Dermis blood vessel endothelial cell (primary cell): ENCODE results near the gene MYDGF. TPM values are rescaled to one million over a fixed set of nuclear protein-coding genes. Genes with fewer than 3 reads are reported as not detected.
"Not testable (repeated sequence)": the region's sequence is repeated elsewhere in the genome, so short reads cannot be mapped to it uniquely, and the experiment has no call there.

Source experiments
- DNase-seq: peaks from one replicate; pipeline ENCODE4 v3.0.0; 2010
- total RNA-seq: library from RNA; depleted of rRNA; stranded (reverse); fragments of >200 nt; gene quantifications from 2 replicates; pipeline ENCODE4 v1.2.3, GENCODE V29; 2014

Gene MYDGF
- 140 and 183 TPM in 2 replicates for total RNA-seq

DNA sequence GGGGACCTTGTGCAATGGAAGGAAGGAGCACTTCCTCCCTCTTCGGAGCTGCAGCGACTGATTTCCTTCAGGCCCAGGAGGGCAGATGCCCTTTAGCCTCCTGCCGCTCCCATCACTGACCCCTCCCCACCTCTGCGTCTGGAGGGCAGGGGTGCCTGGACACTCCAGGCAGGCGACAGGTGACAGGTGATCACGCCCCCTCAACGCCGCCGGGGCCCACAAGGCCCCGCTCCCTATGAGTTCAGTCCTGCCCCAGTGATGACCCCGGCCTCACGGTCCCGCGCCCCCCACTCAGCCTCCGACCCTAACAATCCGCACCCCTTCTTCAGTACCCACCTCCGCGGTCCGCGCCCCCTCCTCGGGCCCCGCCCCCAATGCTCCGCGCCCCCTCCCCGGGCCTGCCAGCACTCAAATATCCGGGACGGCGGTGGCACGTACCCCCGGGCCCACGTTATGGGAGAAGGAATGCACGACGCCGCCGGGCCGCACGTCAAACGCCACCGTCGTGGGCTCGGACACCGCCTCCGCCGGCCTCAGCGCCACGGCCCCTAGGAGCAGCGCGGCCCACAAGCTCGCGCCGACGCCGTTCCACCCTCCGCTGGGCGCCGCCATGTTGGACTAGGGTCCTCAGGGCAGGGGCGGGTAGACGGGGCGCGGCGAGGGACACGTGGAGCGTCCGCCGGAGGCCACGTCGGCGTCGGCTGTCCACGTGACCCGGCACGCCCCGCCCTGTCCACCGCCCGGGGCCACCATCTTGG lies at the start of gene MYDGF:
TSS of gene MYDGF (minus strand) at position 620 of the 758 bp plus-strand sequence. CDS start at position 612, 8 bp downstream.
- DNase-seq = peak; percentile 95

DNA sequence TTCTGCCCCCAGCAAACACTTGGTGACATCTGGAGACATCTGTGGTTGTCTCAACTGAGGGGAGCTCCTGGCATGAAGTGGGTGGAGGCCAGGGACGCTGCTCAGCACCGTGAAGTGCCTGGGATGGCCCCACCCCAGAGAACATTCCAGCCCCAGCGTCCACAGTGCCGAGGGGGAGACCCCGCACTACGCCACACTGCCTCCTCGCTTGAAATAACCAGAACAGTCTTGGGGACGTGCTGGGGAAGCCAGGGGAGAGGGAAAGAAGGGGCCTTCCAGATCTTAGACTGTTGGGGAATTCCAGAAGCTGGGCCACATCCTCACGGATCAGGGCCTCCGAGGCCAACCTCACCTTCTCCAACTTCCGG lies 49.3 kb upstream of the MYDGF start:
- no peak for DNase-seq

DNA sequence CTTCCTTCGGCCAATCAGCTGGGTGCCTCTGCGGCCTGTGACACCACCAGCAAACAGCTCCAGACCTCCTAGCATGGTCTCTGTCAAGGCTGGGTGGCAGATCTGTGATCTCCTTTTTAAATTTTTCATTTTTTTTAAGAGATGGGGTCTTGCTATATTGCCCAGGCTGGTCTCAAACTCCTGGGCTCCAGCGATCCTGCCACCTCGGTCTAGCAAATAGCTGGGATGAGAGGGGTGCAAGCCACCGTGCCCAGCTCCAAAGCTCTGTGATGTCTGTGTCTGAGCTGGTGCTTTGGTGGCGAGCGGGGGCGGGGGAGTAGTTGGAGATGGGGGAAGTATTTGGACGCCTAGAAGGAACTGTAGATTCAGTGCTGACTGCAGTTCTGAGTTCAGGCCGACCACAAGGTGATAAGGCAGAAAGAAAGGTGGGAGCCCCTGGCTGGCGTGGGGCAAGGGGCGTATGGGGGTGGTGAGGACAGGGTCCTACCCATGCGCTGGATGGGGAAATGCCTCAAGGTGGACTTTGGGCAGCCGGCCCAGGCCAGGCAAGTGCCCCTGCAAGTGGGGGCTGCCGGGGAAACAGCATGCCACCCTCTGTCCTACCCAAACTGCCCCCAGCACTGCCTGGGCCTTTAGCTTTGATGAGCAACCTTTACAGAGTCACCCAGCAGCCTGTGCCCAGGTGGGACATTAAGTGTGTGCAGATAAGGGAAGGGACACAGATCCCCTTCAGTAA lies 48.0 kb upstream of the MYDGF start:
- DNase-seq = no peak

DNA sequence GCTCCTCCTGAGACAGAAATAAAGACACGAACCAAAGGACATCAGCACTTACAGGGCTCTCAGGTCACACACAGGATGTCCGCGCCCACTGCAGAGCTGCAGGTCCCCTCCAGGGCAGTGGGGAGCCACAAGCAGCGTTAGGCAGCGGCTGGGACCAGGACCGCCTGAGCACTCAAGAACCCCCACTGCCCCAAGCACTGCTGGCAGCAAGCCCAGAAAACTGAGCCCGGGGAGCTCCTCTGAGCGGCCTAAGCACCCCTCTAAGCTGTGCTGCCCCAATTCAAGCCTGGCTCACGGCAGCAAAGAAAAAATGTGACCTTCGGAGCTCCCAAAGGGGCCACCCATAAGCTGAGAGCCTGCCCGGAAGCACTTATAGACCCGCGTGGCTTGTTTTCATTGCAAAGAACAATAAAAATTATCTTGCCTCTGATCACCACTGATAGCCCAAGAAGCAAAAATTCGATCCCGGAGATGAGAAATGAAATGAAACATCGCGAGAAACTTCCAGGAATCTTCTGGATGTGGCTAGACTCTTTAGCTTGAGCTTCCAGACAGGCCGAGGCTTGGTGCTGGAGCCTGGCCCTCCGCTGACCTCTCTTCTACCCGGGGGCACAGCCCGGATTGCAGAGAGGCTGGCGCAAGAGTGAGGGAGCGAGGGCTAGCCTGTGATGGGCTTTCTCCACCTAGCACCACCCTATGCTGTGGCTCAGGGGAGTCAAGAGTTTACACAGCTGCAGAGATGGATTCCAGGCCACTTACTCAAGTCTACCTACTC lies 47.2 kb upstream of the MYDGF start:
- peak; percentile 43 for DNase-seq

DNA sequence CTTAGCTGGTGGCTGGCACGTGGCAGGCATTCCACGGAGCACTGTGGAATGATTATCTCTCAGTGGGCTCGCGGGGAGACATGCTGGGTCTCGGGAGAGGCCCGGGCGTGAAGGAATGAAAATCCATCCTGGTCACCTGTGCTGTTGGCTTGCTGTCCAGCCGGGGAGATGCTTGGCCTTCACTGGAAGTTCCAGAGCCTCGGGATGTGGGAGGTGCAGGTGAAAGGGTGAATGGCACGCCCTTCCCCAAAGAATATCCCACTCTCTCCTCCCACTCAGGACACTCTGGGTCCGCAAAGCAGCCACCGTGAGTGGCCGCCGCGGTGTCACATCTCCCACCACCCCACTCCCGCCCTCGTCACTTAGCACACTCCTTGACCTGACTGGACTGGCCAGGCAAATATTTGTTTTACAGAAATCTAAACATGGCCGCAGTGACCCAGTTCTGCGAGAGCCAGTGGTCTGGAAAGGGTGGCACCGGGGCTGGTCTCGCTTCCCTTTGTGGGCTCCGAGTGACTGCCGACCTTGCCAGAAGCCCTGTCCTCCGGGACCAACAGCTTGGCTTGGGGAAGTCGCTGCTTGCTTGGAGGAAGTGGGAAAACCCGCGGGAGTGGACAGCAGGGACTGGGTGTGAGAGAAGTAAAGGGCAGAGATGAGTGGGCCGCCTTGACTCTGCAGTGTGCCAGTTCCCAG lies 45.5 kb upstream of the MYDGF start:
- DNase-seq = no peak

DNA sequence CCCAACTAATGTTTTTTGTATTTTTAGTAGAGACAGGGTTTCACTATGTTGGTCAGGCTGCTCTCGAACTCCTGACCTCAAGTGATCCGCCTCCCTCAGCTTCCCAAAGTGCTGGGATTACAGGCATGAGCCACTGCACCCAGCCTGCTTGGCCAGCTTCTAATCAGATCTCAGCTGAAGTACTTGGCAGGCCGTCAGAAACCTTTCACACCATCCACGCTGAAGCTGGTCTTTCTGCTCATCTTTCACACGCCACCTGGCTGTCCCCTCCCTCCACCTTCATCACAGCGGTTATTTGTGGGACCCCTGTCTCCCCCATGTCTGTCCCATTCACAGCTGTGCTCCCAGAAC lies 45.0 kb upstream of the MYDGF start:
- not testable (repeated sequence) for DNase-seq

DNA sequence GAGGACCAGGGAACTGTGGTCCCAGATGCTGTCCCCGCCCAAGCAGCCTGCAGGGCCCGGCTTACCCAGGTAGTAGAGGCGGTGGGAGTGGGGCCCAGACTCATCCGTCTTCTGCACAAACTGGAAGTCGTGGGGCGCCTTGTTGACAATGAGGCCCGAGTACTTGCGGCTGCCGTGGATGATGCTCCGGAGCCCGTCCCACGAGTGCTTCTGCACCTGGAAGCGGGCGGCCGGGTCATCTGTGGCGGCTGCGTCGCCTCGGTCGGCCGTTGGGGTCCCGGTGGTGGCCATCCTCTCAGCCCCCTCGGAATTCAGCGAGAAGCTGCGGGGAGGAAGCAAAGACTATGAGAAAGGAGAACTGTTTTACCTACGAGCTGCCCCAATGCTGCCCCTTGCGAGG lies 43.9 kb upstream of the MYDGF start:
- no peak for DNase-seq

DNA sequence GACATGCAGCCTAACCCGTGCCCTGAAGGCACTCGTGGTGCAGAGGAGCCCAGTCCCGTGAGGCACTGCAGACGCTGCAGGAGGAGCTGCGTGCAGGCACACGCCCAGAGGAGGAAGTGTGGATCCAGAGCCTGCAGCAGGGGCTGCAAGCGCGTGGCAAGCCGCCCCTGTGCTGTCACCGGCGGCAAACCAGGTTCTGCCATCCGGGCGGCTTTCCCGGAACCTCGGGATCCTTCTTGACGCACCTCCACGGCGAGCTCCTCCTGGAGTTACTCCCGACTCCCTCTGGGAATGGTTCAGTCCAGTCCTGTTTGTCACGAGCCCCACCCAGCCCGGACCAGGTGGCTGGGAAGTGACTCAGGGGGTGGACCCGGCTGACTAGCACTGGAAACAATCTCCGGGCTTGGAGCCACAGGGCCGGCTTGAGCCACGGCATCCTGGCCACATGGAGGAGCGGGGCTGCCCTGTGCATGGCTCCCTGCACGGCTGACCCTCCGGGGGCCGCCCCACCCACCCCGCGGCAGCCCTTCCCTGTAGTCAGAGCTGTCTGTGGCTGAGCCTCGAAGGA lies 43.3 kb upstream of the MYDGF start:
- peak; percentile 98 for DNase-seq

DNA sequence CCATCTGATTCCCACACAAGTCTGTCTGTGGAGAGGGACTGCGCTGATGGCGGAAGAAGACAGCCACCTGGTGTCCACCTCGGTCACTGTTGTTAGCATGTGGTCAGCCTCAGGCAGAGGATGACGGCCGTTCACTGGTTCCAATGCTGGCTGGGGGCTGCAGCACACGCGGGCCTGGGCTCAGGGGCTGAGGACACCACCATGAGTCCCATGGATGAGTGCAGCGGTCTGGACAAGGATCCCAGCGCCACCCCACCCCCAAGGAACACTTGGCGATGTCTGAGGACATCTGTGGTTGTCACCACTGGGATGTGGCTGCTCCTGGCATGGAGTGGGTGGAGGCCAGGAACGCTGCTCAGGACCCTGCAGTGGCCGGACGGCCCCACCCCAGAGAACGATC lies 42.6 kb upstream of the MYDGF start:
- no peak for DNase-seq

DNA sequence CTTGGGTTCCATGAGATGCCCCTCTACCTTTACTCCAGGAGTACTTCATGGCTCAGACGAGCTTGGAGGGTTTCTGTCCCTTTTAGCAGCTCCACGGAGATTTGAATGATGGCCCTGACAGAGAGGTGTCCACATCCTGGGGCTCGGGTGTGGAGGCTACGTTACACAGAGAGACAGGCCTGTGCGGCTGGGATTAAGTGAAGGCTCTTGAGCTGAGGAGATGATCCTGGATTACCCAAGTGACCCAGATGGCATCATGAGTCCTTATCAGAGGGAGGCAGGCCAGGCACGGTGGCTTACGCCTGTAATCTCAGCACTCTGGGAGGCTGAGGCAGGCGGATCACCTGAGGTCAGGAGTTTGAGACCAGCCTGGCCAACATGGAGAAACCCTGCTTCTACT lies 41.1 kb upstream of the MYDGF start:
- no peak for DNase-seq

DNA sequence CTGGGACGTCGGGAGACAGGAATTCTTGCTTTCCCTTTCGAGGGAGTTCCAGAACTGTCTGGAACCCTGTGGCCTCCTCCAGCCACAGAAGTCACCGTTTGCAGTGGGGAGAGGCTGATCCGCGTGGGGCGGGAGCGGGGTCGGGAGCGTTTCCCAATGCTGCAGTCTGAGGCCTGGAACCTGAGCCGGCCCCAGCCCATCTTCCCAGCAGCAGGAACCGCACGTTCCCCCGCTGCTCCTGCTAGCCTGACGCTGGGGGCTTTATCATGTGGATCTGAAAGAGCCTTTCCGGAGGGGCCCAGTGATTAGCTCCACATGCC lies 40.1 kb upstream of the MYDGF start:
- no peak for DNase-seq

DNA sequence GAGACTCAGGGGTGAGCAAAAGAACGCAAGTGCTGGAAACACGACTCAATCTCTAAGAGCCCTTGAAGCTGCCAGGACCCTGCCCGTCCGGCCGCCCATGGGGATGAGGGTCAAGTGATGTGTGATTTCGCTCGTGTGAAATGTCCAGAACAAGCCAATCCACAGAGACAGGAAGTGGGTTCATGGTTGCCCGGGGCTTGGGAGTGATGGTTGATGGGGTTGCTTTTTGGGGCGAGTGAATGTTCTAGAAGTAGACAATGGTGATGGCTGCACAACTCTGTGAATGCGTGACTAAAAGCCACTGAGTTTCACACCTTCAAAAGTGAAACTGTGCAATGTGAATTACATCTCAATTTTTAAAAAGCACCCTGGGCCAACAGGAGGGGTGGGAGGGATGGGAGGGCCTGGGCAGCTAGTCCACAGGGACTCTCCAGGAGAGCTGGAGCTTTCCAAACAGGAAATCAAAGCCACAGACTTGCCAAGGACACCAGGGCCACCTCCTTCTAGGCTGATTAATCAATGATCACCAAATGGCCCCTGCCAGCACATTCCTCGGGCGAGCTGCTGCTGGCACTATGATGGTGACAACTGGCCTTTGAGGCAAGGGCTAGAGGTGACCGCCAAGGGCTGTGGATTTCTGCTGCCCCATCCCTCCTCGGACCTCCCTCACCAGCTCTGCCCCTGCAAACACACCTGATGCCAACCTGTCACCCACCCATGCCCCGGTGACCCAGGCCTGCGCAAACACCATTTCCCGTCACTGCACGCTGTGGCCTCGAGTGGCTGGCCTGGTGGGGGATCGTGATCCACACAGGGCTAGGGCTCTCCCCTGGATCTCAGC lies 39.5 kb upstream of the MYDGF start:
- no peak for DNase-seq

DNA sequence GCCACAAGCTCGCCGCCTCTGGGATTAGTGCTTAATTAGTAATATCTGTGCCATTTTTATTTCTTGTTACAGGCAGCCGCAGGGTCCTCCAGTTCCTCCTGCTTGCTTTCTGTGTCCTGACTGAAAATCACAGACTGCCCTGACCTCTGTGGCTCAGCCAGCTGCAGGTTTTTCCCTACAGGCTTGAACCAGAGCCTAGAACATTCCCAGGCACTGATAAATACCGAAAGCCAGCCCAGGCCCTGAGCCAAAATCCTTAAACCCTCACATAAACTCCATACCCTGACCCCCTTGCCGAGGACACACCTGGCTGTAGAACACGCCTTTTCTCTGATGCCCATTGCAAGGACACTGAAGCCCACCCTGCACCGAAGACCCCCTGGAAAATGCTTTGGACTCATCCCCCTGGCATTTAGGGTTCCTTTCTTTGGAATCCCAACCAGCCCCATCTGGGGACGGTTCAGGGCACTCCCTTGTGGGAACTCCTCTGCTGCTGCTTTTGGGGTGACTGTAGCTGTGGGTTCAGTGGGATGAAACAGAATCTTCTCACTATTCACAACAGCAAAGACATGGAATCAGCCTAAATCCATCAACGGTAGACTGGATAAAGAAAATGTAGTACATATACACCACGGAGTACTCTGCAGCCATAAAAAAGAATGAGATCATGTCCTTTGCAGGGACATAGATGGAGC lies 38.0 kb upstream of the MYDGF start:
- no peak for DNase-seq

DNA sequence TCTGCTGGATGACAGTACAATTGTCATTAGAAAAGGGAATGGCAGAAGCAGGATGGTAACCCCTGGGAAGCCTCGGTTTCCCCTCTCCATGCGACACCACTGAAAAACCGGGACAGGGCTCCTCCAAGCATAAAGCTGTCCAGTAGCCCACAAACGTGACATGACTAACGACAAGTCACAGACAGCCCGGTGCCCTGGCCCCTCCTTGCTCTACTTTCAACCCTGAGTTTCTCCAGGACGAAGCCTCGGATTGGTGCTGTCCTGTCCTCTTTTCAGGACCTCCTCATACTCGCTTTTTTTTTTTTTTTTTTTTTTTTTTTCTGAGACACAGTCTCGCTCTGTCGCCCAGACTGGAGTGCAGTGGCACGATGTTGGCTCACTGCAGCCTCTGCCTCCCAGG lies 37.2 kb upstream of the MYDGF start:
- DNase-seq = no peak

DNA sequence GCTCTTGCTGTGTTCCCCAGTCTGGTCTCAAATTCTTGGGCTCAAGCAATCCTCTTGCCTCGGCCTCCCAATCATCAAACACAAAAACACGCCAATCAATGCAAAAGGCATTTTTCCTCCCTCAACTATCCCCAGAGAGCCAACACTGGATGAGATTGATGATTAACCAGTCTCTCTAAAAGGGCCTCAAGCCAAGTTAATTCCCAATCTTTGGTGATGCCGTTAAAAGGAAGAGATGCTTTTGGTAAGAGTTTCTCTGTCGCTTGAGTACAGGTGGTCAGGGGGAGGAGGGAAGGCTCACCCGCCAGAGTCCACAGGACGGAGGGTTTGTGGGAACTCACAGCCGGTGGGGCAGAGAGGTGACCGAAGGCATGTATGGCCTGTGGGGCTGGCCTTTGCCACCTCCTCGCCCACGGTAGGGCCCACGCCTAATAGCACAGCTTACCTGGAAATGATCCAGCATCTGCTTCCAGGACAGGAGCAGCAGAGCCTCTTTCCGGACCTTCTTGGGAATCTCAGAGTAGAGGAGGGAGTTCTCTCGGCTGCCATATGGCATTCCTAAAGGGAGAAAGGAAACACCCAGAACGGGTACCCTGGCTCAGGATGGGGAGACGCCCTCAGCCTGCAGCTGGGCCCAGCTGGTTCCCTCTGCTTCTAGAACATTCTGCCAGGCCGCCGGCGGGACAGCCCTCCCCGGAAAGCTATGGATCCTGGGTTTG lies 35.4 kb upstream of the MYDGF start:
- no peak for DNase-seq

DNA sequence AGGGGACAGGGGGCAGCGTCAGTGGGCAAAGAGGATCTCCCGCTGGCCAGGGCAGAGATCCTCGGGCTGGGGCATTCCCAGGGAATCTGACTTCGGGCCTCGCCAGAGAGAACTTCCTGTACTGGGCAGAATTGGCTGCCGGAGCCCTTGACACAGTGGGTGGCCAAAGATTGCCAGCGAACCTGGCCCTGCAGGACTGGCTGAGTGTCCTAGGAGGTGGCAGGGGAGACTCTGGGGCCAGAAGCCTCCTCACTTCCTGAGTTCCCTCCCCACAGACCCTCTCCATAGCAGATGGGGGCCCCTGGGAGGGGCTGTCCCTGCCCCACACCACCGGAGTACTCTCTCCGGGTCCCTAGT lies 34.2 kb upstream of the MYDGF start:
- no peak for DNase-seq

DNA sequence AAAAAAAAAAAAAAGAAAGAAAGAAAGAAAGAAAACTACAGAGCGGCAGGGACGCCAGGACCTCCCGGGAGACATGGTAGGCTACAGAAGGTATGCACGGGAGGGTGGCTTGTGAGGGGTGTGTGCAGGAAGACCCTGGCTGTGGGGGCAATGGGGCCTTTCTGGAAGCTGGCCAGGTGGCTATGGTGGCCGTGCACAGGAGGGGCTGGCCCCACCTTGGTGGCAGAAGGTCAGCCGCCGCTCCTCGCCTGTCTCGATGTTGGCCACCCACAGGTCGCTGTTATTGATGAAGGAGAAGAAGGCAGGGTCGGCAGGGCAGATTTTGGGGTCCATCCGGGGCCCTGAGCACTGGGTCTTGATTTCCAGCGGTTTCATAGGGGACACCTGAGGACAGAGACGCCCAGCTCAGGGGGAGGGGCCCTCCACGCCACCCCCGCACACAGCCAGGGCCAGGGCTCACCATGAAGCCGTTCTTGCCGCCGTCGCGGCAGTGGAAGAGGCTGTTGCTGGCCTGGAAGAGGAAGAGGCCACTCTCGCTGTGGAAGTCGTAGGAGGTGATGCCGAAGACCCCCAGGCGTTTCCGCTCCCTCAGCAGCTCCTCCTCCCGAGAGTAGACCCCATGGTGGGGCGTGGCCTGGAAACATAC lies 33.7 kb upstream of the MYDGF start:
- no peak for DNase-seq

DNA sequence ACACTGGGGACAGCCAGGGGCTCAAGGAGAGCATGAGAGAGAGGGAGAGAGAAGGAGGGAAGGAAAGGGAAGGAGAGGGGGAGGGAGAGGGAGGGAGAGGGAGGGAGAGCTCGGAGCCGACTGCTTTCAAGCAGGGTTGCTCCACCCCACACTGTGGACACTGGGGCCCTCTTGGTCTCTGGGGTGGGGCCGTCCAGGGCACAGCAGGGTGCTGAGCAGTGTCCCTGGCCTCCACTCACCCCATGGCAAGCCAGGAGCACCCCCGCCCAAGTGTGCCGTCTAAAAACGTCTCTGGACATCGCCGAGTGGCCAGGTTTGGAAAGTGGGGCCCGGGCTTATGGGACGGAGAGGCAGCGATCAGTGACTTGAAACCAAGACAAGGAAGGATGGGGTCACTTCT lies 32.6 kb upstream of the MYDGF start:
- no peak for DNase-seq

DNA sequence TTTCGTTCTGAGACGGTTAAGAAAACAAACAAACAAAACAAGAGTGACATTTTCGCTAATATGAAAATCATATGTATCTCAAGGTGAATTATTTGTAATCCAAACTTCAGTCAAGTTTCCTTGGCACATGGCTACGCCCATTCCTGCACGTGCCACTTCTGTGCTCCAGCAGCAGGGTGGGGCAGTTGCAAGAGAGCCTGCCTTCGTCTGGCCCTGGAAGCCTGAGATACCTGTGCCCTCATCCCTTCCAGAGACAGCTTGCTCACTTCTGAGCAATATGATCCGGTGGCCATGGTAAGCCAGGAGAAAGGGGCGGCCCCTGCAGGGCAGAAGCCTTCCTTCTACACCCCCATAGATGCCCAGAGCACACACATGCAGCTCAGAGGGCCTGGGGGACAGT lies 31.4 kb upstream of the MYDGF start:
- DNase-seq = no peak

DNA sequence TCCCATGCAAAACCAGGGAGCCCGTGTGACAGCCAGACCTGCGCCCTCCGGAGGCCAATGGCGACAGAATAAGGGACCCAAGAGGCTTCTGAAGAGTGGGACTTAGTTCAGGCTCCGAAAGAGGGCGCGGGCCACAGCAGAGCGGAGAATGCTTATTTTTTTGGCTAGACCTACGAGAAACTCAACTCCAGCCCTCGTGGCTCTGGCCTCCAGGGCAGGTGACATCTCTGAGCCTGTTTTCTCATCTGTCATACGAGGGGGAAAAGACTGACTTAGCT lies 30.5 kb upstream of the MYDGF start:
- no peak for DNase-seq
